GM12878 (cell line): ENCODE data around the gene TRIM47. TPM values are rescaled to one million over a fixed set of nuclear protein-coding genes. Genes with fewer than 3 reads are reported as not detected.
A peak's percentile ranks its signal among the peaks of the same experiment; 100 is the strongest.

Source experiments
- ATAC-seq: fragments of 200-7000 bp; cut with Tn5 transposase; 3 replicates; pipeline ENCODE4 v1.9.1; 2020; ENCODE audit warnings: mild to moderate bottlenecking, moderate library complexity
- BruUV-seq: library from RNA; stranded (reverse); fragments of 400-500 nt; replicated peaks from 2 replicates; lab custom pipeline; 2021; lab: Mats Ljungman, UMichigan
- CTCF ChIA-PET: fragments of 300-600 bp; sonication (Branson Sonifier 250); formaldehyde crosslinking; extraction: SDS; loops from one replicate; lab custom pipeline; 2021; ENCODE audit warnings: inconsistent platforms; lab: Yijun Ruan, JAX
- POLR2A ChIA-PET: fragments of 350-600 bp; formaldehyde crosslinking; extraction: SDS; loops from one replicate; lab custom pipeline; 2021; ENCODE audit warnings: inconsistent platforms; lab: Charles Lee
- RAD21 ChIA-PET: fragments of 300-600 bp; sonication (Branson Sonifier 250); formaldehyde crosslinking; loops from one replicate; lab custom pipeline; 2023; ENCODE audit warnings: antibody characterized with exemption; ENCODE audit not compliant: unreplicated experiment; lab: Charles Lee
- SMC1A ChIA-PET: fragments of 300-600 bp; sonication (Branson Sonifier 250); formaldehyde crosslinking; loops from one replicate; lab custom pipeline; 2023; ENCODE audit not compliant: unreplicated experiment, uncharacterized antibody; lab: Charles Lee
- DNase-seq: peaks from one replicate; pipeline ENCODE4 v3.0.0-alpha.2; 2011; ENCODE audit warnings: low read depth, low spot score
- FAIRE-seq: peaks from 3 replicates; lab custom pipeline; 2011; peaks lifted over from hg19 to GRCh38; lab: Jason Lieb, UNC
- H2AFZ ChIP-seq: 2 replicates; pipeline ENCODE4 v1.6.0; 2011; ENCODE audit warnings: low read depth, low read length, control low read depth; ENCODE audit not compliant: control insufficient read depth
- H3K27ac ChIP-seq: 2 replicates; pipeline ENCODE4 v1.5.1; 2011; ENCODE audit warnings: control low read depth; ENCODE audit not compliant: control insufficient read depth, insufficient read depth
- H3K27me3 ChIP-seq, 2 experiments: replicated peaks in 1 of 2; 2 replicates each; pipeline versions ENCODE4 v1.6.0 to v1.6.1; 2011; ENCODE audit warnings: low read length in 1 of 2; ENCODE audit not compliant: control insufficient read depth in 2 of 2, insufficient read depth in 2 of 2
- H3K36me3 ChIP-seq, 2 experiments: 2 replicates each; pipeline ENCODE4 v1.5.1; 2011; ENCODE audit warnings: low read length in 1 of 2; ENCODE audit not compliant: control insufficient read depth in 2 of 2, insufficient read depth in 2 of 2
- H3K4me1 ChIP-seq: 2 replicates; pipeline ENCODE4 v1.6.1; 2011; ENCODE audit warnings: mild to moderate bottlenecking, low read length, moderate library complexity, mixed read lengths; ENCODE audit not compliant: control insufficient read depth, insufficient read depth
- H3K4me2 ChIP-seq: 2 replicates; pipeline ENCODE4 v1.6.0; 2011; ENCODE audit warnings: control low read depth; ENCODE audit not compliant: control insufficient read depth, insufficient read depth
- H3K4me3 ChIP-seq: fragments of 200-600 bp; sonication (generic); 2 replicates; pipeline ENCODE4 v1.5.1; 2016
- H3K79me2 ChIP-seq: 2 replicates; pipeline ENCODE4 v1.6.0; 2011; ENCODE audit warnings: low read length; ENCODE audit not compliant: control insufficient read depth, insufficient read depth
- H3K9ac ChIP-seq: 2 replicates; pipeline ENCODE4 v1.8.0; 2011; ENCODE audit warnings: low read length, control low read depth, mixed read lengths; ENCODE audit not compliant: control insufficient read depth, insufficient read depth
- H3K9me3 ChIP-seq: replicated peaks from 3 replicates; pipeline ENCODE4 v1.5.1; 2011; ENCODE audit warnings: mild to moderate bottlenecking, low read length; ENCODE audit not compliant: control insufficient read depth, insufficient read depth
- H4K20me1 ChIP-seq: 2 replicates; pipeline ENCODE4 v1.6.0; 2011; ENCODE audit not compliant: control insufficient read depth, insufficient read depth
- CEBPB ChIP-seq, 2 experiments: fragments of 150-350 bp in 1 of 2; IDR thresholded peaks; 2 replicates each; pipeline ENCODE4 v1.6.1; 2012 to 2014; ENCODE audit warnings: low read depth in 2 of 2, low read length in 2 of 2, borderline replicate concordance in 1 of 2, inconsistent platforms in 1 of 2
- CHD2 ChIP-seq: IDR thresholded peaks from 2 replicates; pipeline ENCODE4 v1.6.1; 2011; ENCODE audit warnings: low read depth, low read length, improper control_type of control experiment, borderline replicate concordance
- DPF2 ChIP-seq: fragments of 450-650 bp; IDR thresholded peaks from 2 replicates; pipeline ENCODE4 v1.6.1; 2017; ENCODE audit warnings: mild to moderate bottlenecking
- HCFC1 ChIP-seq: fragments of 150-350 bp; IDR thresholded peaks from 2 replicates; pipeline ENCODE4 v1.6.1; 2014; ENCODE audit warnings: low read length
- RFX5 ChIP-seq: IDR thresholded peaks from 2 replicates; pipeline ENCODE4 v1.6.1; 2011; ENCODE audit warnings: low read depth, low read length, improper control_type of control experiment
- SP1 ChIP-seq: IDR thresholded peaks from one replicate; pipeline ENCODE4 v1.6.1; 2011; ENCODE audit warnings: low read depth, low read length
- TARDBP ChIP-seq: IDR thresholded peaks from 2 replicates; pipeline ENCODE4 v1.6.1; 2016; ENCODE audit warnings: borderline replicate concordance
- TBL1XR1 ChIP-seq: IDR thresholded peaks from 2 replicates; pipeline ENCODE4 v1.6.1; 2012; ENCODE audit warnings: low read depth, low read length, improper control_type of control experiment
- ZBTB33 ChIP-seq: fragments of 450-650 bp; IDR thresholded peaks from 2 replicates; pipeline ENCODE4 v1.6.1; 2017; ENCODE audit warnings: mild to moderate bottlenecking
- WGBS: methylation state at CpG from one replicate; pipeline ENCODE4 v1.1.6; 2016; ENCODE audit warnings: low lambda C conversion rate; ENCODE audit not compliant: insufficient replicate concordance, insufficient coverage; ENCODE audit errors: missing lambda C conversion rate; 5-methylcytosine and 5-hydroxymethylcytosine counted together
- in situ Hi-C: fragments of 300-500 bp; cut with MboI; formaldehyde crosslinking; loops from 9 replicates; pipeline ENCODE4 v1.14.3; 2018; ENCODE audit warnings: mixed read lengths
- intact Hi-C: fragments of 100-400 bp; cut with micrococcal nuclease; formaldehyde crosslinking; loops from one replicate; pipeline ENCODE4 v1.14.2; 2022; ENCODE audit not compliant: unreplicated experiment
- polyA plus RNA-seq, 11 experiments: library from polyadenylated mRNA; depleted of rRNA in 4 of 11; unstranded in 6 of 11; stranded (reverse) in 5 of 11; fragments of >200 nt; fragmentation: Nextera tagmentation in 4 of 11; fragmentation: Illumina TruSeq in 1 of 11; extraction: Ambion mirVana in 4 of 11; extraction: Trizol in 1 of 11; gene quantifications; 1 replicate in 1 of 11; 2 replicates in 10 of 11; pipeline versions ENCODE4 v1.2.1 to v1.2.3, GENCODE V29; 2011 to 2016; ENCODE audit warnings: inconsistent platforms in 2 of 11, missing spikeins in 2 of 11, low read depth in 1 of 11
- total RNA-seq, 4 experiments: library from RNA; depleted of rRNA in 3 of 4; stranded (reverse); fragments of >200 nt in 3 of 4; fragmentation: Illumina TruSeq in 1 of 4; extraction: Trizol in 1 of 4; gene quantifications; 2 replicates each; pipeline versions ENCODE4 v1.2.1 to v1.2.3, GENCODE V29; 2013 to 2021
- TF ChIP-seq, protein P1 (sequence below): fragments of 450-650 bp; IDR thresholded peaks from 2 replicates; pipeline ENCODE4 v1.6.1; 2018; ENCODE audit warnings: borderline replicate concordance, mild to moderate bottlenecking; ENCODE audit not compliant: partially characterized antibody

The TRIM47 gene
- total and polyA plus RNA-seq, 10 of the 15 experiments (the other 5 are each of a cell fraction or from before 2014, with no cell fraction given): 0.35 to 9.7 (median 5.3) TPM

GRCh38 chr17:75875940-75876189 lies 2.5 kb downstream of the TRIM47 start:
- no peak for DNase-seq
- Histone ChIP-seq H2AFZ (peak overlapping the region; percentile 61), H3K79me2 (no peaks in the 10 kb centered on the region), H3K36me3 (no peaks in the 10 kb centered on the region), H3K27me3 (peaks cover 2% of the 10 kb centered on the region in 2 experiments), H3K27ac (no peak overlapping the region), H3K4me1 (peaks cover 25% of the 10 kb centered on the region), H3K4me2 (peak overlapping the region; percentile 92), H3K9ac (no peak overlapping the region; the same call in 1 of the 2 replicates), H3K4me3 (no peak overlapping the region), H4K20me1 (no peaks in the 10 kb centered on the region), H3K9me3 (no peaks in the 10 kb centered on the region)
- ChIA-PET CTCF (interaction anchor here (0.7 to 7.9 kb wide), 16 partner anchors 8 to 222 kb away, joined by 3 to 81 read pairs (median 4); partner anchors contain the start of genes GALK1, MRPL38 and TRIM65), SMC1A (interaction anchor here (0.9 to 1.9 kb wide), 9 partner anchors 11 to 122 kb away, joined by 3 to 8 read pairs (median 6); partner anchors contain the start of genes TRIM65, UNC13D and WBP2), RAD21 (interaction anchor here (0.8 to 2.4 kb wide), 7 partner anchors 11 to 111 kb away, joined by 3 to 16 read pairs (median 5); partner anchors contain the start of genes GALK1, TRIM65 and WBP2), POLR2A (interaction anchor here (0.5 to 3.7 kb wide), 11 partner anchors 11 to 476 kb away, joined by 3 to 27 read pairs (median 5); partner anchors contain the start of genes UNC13D and WBP2)
- 47% methylated on average over 5 of the region's 5 CpGs for WGBS
- TF ChIP-seq HCFC1 (no peak), TBL1XR1 (no peak), CHD2 (no peak), ZBTB33 (no peak), CEBPB (IDR thresholded peaks at IDR 0.05; ENCODE audit: borderline replicate concordance in 1 of 2, low read depth in 2 of 2, low read length in 2 of 2) (no peak), RFX5 (no peak), DPF2 (no peak), TARDBP (no peak), SP1 (no peak)
- TF ChIP-seq, protein P1, sequence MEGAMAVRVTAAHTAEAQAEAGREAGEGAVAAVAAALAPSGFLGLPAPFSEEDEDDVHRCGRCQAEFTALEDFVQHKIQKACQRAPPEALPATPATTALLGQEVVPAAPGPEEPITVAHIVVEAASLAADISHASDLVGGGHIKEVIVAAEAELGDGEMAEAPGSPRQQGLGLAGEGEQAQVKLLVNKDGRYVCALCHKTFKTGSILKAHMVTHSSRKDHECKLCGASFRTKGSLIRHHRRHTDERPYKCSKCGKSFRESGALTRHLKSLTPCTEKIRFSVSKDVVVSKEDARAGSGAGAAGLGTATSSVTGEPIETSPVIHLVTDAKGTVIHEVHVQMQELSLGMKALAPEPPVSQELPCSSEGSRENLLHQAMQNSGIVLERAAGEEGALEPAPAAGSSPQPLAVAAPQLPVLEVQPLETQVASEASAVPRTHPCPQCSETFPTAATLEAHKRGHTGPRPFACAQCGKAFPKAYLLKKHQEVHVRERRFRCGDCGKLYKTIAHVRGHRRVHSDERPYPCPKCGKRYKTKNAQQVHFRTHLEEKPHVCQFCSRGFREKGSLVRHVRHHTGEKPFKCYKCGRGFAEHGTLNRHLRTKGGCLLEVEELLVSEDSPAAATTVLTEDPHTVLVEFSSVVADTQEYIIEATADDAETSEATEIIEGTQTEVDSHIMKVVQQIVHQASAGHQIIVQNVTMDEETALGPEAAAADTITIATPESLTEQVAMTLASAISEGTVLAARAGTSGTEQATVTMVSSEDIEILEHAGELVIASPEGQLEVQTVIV: no peak
- ATAC-seq: no peak
- no peak for FAIRE-seq
- intact Hi-C loops (no loop called here), in situ Hi-C loops (no loop called here)
- BruUV-seq: no TSS peak
